HL-60 (cell line): Measurements from ENCODE around the gene TENT4B.
"Not testable (repeated sequence)": the region's sequence is repeated elsewhere in the genome, so short reads cannot be mapped to it uniquely, and the experiment has no call there.

Source experiments
- DNase-seq, 2 experiments: peaks; one replicate each; pipeline ENCODE4 v3.0.0-alpha.2; 2010 to 2020; ENCODE audit warnings: low read depth in 1 of 2, low spot score in 1 of 2
- H3K27ac ChIP-seq: fragments of 250-450 bp; sonication (Bioruptor Pico); replicated peaks from 2 replicates; pipeline ENCODE4 v1.5.1; 2020; ENCODE audit warnings: mild to moderate bottlenecking, moderate library complexity
- H3K27me3 ChIP-seq: fragments of 250-450 bp; sonication (Bioruptor Pico); 2 replicates; pipeline ENCODE4 v1.5.1; 2021; ENCODE audit warnings: mild to moderate bottlenecking, moderate library complexity; ENCODE audit not compliant: insufficient read depth, poor library complexity, severe bottlenecking
- H3K4me3 ChIP-seq: replicated peaks from 2 replicates; pipeline ENCODE4 v1.5.1; 2011; ENCODE audit warnings: mild to moderate bottlenecking, control low read depth, low read length; ENCODE audit not compliant: insufficient read depth
- CTCF ChIP-seq: IDR thresholded peaks from one replicate; pipeline ENCODE4 v1.5.1; 2011; ENCODE audit warnings: low read length, control low read depth, inconsistent platforms; ENCODE audit not compliant: insufficient read depth
- GABPA ChIP-seq: IDR thresholded peaks from 2 replicates; pipeline ENCODE4 v1.6.1; 2012; ENCODE audit warnings: low read depth
- POLR2AphosphoS5 ChIP-seq: IDR thresholded peaks from 2 replicates; pipeline ENCODE4 v1.6.1; 2012; ENCODE audit warnings: low read depth
- SPI1 ChIP-seq: IDR thresholded peaks from 2 replicates; pipeline ENCODE4 v1.6.1; 2012; ENCODE audit warnings: low read depth, mild to moderate bottlenecking, borderline replicate concordance
- TF ChIP-seq, protein P1 (sequence below): IDR thresholded peaks from 2 replicates; pipeline ENCODE4 v1.6.1; 2012; ENCODE audit warnings: low read depth; ENCODE audit not compliant: insufficient replicate concordance

TENT4B gene

DNA sequence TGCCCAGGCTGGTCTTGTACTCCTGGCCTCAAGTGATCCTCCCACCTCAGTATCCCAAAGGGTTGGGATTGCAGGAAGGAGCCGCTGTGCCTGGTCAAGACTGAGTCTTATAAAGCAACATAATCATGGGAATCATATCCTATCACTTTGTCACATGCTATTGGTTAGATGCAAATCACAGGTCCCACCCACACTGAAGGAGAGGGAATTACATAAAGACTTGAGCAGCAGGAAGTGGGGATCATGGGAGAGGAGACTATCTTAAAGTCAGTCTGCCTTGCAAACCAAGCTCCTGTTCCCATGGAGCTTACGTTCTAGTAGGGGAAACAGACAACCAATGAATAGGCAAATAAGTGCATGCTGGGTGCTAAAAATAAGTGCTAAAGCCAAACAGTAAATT is 28.3 kb upstream of the TENT4B start:
- TF ChIP-seq, protein P1, sequence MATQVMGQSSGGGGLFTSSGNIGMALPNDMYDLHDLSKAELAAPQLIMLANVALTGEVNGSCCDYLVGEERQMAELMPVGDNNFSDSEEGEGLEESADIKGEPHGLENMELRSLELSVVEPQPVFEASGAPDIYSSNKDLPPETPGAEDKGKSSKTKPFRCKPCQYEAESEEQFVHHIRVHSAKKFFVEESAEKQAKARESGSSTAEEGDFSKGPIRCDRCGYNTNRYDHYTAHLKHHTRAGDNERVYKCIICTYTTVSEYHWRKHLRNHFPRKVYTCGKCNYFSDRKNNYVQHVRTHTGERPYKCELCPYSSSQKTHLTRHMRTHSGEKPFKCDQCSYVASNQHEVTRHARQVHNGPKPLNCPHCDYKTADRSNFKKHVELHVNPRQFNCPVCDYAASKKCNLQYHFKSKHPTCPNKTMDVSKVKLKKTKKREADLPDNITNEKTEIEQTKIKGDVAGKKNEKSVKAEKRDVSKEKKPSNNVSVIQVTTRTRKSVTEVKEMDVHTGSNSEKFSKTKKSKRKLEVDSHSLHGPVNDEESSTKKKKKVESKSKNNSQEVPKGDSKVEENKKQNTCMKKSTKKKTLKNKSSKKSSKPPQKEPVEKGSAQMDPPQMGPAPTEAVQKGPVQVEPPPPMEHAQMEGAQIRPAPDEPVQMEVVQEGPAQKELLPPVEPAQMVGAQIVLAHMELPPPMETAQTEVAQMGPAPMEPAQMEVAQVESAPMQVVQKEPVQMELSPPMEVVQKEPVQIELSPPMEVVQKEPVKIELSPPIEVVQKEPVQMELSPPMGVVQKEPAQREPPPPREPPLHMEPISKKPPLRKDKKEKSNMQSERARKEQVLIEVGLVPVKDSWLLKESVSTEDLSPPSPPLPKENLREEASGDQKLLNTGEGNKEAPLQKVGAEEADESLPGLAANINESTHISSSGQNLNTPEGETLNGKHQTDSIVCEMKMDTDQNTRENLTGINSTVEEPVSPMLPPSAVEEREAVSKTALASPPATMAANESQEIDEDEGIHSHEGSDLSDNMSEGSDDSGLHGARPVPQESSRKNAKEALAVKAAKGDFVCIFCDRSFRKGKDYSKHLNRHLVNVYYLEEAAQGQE = no peak
- TF ChIP-seq SPI1 = no peak
- TF ChIP-seq CTCF = no peak
- no peak for TF ChIP-seq GABPA
- TF ChIP-seq POLR2AphosphoS5 = no peak

DNA sequence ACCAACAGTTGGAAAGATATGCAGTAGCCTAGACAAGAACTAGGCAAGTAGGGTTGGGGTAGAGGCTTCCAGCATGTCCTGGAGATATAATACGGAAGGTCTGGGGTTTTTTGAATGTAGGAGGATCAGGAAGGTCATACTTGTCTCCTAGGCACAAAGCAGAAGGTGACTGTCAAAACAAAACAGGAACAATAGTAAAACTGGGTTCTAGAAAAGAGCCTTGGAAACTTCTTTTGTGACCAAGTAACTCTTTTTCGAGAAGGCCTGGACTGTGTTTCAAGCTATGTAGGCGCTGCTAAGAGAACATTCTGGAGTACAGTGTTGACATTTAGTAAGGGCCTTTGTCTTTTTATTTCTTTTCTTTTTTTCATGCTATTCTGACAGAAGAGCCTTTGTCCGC is 26.9 kb upstream of the TENT4B start:
- H3K27me3 ChIP-seq = no peaks in the 10 kb centered on the region

More for the DNA sequence above, 28.3 kb upstream of the TENT4B start:
- Histone ChIP-seq H3K27me3 (no peaks in the 10 kb centered on the region), H3K27ac (no peak overlapping the region), H3K4me3 (no peak overlapping the region)
- DNase-seq = no peak

GRCh38 chr16:50132571-50132970 is 20.5 kb upstream of the TENT4B start:
- H3K4me3 ChIP-seq, H3K27ac ChIP-seq, H3K27me3 ChIP-seq, DNase-seq: not testable (repeated sequence)

More for the DNA sequence above, 26.9 kb upstream of the TENT4B start:
- no peak for DNase-seq
- Histone ChIP-seq H3K27ac (no peak overlapping the region), H3K4me3 (no peak overlapping the region)
- TF ChIP-seq SPI1 = no peak
- TF ChIP-seq POLR2AphosphoS5 = no peak
- TF ChIP-seq GABPA = no peak
- no peak for TF ChIP-seq CTCF
- TF ChIP-seq, protein P1 = no peak

DNA sequence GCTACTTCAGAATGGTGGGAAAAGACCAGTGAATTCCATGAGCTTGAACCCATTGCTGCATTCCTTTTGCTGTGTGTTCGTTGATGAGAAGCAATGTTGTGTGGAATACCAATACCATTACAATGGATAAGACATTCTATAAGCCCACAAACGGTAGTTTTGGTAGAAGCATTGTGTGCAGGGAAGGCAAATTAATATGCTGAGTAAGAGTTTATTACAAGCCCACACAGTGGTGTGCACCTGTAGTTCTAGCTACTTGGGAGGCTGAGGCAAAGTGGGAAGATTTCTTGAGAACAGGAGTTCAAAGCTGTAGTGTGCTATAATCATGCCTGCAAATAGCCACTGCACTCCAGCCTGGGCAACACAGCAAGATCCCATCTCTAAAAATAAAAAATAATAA is 19.9 kb upstream of the TENT4B start:
- H3K27me3 ChIP-seq = no peaks in the 10 kb centered on the region
- H3K4me3 ChIP-seq = no peak overlapping the region
- TF ChIP-seq GABPA (no peak), CTCF (no peak), POLR2AphosphoS5 (no peak), SPI1 (no peak)
- TF ChIP-seq, protein P1 = no peak
- no peak overlapping the region for H3K27ac ChIP-seq
- DNase-seq = no peak
